Measurements from ENCODE around the gene PRR23E. TPM values are rescaled to one million over a fixed set of nuclear protein-coding genes. Genes with fewer than 3 reads are reported as not detected.

PRR23E gene
- total RNA-seq, 2 donors from 2014 or later: not detected

Other genes with a start within 250 kb of the PRR23E start
- 10 to 100 TPM; 15.4 to 18.0 TPM for gene PLXNA1, start 210.0 kb upstream of the PRR23E start, total RNA-seq
- gene PRR20G, start 94.9 kb downstream of the PRR23E start, total RNA-seq: not detected

All from left colon (tissue), 2 donors.